ENCODE data around the gene SLC36A2.
"Not testable (repeated sequence)": the region's sequence is repeated elsewhere in the genome, so short reads cannot be mapped to it uniquely, and the experiment has no call there.

The SLC36A2 gene

GRCh38 chr5:151320481-151320880 is 26.9 kb downstream of the SLC36A2 start:
- no peak for DNase-seq

DNA sequence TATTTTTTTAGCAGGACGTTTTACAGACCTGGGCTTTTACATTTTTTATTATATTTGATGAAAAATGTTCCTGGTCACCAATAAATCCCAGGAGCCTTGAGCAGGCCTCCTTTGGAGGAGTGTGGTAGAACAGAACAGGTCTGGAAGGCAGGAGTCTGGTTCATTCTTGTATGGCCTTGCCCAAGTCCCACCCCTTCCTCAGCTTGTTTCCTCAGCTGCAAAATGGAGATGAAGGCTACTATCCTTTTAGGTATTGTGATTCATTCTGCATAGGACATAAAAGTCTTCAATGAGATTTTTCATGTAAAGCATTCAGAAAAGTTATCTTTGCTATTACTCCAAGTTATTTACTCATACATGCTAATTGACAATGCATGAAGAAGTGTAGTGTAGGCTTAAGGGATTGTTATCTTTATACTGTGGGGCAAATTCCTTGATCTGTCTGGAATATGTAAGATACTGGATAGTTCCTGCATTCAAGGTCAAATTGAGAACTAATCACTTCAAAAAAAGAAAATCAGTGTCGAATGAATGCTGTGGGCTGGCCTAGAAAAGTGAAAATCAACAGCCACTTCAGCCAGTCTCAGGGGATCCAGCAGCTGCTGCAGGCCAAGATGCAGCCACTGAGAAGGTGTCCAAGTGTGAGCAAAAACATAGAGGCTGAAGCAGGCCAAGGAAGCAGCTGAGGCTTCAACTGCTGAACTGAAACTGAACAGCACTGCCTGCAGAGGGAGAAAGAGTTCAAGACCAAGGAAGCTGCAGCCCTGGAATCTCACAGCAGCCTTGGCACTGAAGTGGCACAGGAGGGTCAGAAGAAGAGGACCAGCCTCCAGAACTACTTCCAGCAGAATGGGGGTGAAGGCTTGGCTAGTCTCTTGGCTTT is 28.3 kb downstream of the SLC36A2 start:
- DNase-seq = no peak

DNA sequence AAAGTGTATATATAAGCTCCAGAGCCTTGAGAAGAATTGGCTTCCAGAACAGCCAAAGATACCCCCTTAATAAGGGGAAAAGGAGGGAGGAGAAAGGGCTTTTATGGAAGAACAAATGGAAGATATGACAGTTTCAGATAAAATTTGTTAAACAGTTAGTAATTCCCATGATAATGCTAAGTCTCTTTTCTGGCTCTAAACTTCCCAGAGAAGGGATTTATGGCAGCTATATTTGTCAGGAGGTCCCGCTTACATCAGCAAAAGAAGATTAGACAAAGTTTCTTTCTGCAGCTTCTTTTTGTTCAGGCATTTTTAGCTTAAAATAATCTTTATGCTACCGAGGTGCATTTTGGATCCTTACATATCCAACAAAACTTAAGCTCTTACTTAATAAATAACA is 29.5 kb downstream of the SLC36A2 start:
- DNase-seq = no peak

- peak; percentile 47 for DNase-seq
Observed at GRCh38 chr5:151315998-151316597, 31.3 kb downstream of the SLC36A2 start.

- DNase-seq = no peak
Observed at GRCh38 chr5:151313357-151313756, 34.0 kb downstream of the SLC36A2 start.

GRCh38 chr5:151312756-151313324 is 34.5 kb downstream of the SLC36A2 start:
- DNase-seq = no peak

DNA sequence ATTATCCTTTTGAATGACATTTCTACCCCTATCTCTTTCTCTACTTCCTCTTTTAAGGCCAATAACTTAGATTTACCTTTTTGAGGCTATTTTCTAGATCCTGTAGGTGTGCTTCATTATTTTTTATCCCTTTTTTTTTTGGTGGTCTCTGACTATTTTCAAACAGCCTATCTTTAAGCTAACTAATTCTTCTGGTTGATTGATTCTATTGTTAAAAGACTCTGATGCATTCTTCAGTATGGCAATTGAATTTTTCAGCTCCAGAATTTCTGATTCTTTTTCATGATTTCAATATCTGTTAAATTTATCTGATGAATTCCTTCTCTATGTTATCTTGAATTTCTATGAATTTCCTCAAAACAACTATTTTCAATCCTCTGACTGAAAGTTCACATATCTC is 36.4 kb downstream of the SLC36A2 start:
- no peak for DNase-seq

GRCh38 chr5:151309821-151310220 is 37.5 kb downstream of the SLC36A2 start:
- not testable (repeated sequence) for DNase-seq

GRCh38 chr5:151309266-151309665 is 38.1 kb downstream of the SLC36A2 start:
- DNase-seq = not testable (repeated sequence)

- no peak for DNase-seq
Observed at GRCh38 chr5:151303666-151304065, 43.7 kb downstream of the SLC36A2 start, which contains the start of gene SLC36A3. SLC36A3 (minus strand) TSS chr5:151303766; CDS start chr5:151303354, 412 bp downstream.

DNA sequence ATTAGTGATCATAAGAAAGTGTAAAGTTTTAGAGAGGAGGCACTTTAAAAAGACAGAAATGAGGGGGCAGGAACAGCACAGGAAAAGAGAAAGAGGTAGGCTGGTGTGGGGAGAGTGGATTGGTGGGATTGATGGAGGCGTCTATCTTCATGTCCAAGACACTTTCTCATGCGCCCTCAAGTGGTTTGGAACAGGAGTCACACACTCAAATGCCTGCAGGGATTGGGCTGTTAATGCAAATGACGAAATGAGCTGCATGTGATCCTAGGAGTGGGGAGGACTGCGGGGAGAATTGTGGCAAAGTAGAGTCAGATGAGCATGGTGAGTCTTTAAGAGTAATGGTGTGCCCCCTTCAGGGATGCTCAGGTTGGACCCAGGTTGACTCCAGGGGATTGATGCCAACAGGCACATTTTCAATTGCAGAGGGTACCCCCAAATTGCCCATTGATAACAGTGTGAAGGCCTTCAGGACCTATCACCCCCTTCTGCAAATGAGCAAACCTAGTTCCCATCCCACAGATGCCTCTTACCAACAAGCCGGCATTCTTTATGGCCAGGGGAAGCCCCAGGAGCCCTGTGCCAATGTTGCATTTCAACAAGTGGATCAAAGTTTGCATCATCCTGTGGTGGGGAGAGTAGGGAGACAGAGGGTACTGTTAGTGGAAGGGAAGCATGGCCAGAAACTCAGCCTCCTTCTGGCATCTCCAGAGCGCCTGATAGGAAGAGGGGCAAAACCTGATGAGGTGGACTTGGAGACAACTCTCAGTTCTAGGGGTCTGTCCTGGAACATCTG is 49.1 kb downstream of the SLC36A2 start:
- DNase-seq = no peak

DNA sequence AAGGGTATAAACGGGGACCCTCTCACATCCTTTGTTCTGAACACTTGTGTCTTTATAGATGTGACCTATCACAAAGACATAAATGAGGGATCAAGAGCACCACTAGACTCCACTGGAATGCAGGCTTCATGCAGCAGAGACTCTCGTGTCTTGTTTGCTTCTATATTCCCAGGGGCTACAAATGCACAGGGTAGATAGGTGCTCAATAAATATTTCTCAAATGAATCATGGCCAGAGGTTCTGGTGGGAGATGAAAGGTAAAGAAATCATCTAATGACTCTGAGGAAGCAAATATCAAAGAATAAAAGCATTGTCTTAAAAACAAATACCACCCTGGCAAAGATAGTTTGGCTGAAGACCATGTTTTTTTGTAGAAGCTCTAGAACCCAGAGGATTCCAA is 50.4 kb downstream of the SLC36A2 start:
- no peak for DNase-seq

- no peak for DNase-seq
Observed at GRCh38 chr5:151296478-151296830, 50.9 kb downstream of the SLC36A2 start.

DNA sequence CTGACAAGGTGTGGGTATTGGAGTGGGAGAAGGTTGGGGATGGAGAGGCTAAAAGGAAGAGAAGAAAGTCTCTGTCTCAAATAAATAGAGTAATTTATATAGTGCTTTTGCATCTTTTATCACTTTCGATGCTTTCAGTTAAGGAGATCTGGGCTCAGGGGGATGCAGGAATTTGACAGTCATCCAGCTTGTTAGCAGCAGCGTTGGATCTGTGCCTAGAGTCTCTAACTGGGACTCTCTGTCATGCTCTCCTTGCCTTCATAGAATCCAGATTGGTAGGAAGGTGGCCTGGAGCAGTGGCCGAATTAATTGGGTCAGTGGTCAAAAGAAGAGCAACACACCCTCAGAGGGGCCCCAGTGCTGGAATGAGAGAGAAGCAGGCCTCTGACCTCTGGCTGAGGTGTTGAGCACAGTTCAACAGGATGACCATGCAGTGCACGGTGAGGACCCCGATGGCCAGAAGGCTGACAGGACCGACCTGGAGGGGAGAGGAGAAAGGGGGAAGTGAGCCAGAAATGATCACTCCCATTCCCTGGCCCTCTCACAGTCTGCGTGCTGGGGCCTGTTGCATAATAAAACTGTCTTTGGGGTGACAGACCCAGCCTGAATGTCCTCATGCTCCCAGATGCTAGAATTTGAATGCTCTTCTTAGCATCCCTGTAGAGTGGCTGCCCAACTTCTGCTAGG is 51.4 kb downstream of the SLC36A2 start:
- DNase-seq = no peak

GRCh38 chr5:151295138-151295537 is 52.2 kb downstream of the SLC36A2 start:
- DNase-seq = no peak

DNA sequence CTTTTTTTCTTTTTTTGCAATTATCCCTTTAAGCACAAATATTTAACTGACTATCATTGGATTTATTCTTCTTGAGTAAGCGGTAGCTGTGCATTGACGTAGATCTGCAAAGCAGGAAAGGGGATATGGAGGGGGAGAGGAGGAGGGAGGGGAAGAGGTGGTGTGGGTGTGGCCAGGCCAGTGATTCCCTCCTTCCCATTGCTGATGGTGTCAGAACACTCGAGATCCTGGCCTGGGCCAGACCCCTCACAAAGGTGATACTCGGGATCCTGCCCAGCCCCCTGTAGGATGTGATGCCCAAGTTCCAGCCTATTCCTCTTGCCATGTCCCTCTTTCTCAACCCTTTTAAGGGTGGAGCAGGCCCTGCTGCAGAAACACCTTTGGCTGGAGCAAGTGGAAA is 53.7 kb downstream of the SLC36A2 start:
- DNase-seq = no peak

GRCh38 chr5:151288180-151288579 is 59.2 kb downstream of the SLC36A2 start:
- DNase-seq = no peak

DNA sequence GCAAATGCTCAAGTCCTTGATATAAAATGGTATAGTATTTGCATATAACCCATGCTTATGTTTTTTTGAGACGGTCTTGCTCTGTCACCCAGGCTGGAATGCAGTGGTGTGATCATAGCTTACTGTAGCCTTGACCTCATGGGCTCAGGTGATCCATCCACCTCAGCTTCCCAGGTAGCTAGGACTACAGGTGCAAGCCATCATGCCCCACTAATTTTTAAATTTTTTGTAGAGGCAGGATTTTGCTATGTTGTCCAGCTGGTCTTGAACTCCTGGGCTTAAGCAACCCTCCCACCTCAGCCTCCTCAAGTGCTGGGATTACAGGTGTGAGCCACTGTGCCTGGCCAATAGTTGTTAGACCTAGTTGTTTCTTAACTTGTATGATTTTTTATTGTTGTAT is 61.1 kb downstream of the SLC36A2 start:
- DNase-seq = no peak

GRCh38 chr5:151285683-151286082 is 61.7 kb downstream of the SLC36A2 start:
- no peak for DNase-seq

DNA sequence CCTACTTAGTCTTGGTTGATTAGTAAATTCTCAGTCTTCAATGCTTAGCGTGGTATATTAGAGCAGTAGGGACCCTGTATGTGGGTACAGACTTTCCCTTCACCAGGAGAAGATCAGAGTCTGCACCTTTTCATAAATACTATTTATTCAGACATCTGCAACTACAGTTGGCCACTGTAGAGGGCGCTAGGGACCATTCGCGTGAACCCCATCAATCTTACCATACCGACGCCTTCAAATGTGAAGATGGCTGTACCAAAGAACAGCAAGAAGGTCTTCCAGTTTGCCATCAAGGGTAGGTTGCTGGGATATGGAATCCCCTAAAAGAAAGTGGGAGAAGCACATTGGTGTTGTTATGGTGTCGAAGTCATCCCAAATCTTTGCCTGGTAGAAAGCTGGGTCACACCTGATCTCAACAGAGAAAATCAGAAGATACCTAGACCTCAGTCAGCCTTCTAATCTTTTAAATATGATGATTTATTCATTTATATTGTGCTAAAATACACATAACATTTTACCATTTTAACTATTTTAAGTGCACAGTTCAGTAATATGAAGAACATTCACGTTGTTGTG is 62.9 kb downstream of the SLC36A2 start:
- DNase-seq = no peak

DNA sequence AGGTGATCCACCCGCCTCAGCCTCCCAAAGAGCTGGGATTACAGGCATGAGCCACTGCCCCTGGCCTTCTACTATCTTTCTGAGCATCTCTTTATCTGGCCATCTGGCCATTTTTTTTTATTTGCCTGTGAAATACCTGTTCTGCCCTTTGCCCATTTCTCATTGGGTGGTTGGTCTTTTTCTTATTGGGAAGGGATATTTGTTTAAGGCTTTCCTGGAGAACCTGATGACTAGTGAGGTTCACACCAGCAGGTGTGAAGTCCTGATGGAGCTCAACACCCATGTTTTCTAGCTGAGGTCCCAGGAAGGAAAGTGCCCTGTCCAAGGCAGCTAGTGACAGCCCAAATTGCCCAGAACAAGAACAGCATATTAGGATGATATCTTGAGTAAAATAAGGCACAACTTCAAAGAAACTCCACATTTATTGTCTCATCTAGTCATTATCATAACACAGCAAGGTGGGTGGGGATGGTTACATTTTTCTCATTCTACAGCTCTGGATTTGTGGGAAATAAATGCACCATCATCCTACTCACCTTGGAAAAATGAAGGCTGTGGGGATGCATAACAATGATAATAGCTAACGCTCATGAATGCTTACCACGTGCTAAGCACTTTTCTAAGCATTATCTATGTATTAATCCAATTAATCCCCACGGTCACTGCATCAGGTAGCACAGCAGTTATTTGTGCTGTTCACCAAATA is 64.1 kb downstream of the SLC36A2 start:
- DNase-seq = no peak

Data from CD4-positive, alpha-beta T cell treated with Interleukin-17A for 1 hour (primary cell).